Nephron progenitor cell (in vitro differentiated cells): ENCODE data around the gene EIF4E2.
A peak's percentile ranks its signal among the peaks of the same experiment; 100 is the strongest.

Source experiments
- DNase-seq: peaks from one replicate; pipeline ENCODE4 v3.0.0; 2021
- H3K27ac Mint-ChIP-seq: 2 replicates; pipeline ENCODE4 v1.8.0; 2021; ENCODE audit warnings: mild to moderate bottlenecking, moderate library complexity, mixed read lengths
- H3K27me3 Mint-ChIP-seq: 2 replicates; pipeline ENCODE4 v1.8.0; 2021; ENCODE audit warnings: mild to moderate bottlenecking, low read depth, mixed read lengths; ENCODE audit not compliant: poor library complexity
- H3K36me3 Mint-ChIP-seq: 2 replicates; pipeline ENCODE4 v1.8.0; 2021; ENCODE audit warnings: low read depth, mixed read lengths
- H3K4me1 Mint-ChIP-seq: 2 replicates; pipeline ENCODE4 v1.8.0; 2021; ENCODE audit warnings: mixed read lengths
- H3K4me3 Mint-ChIP-seq: 2 replicates; pipeline ENCODE4 v1.8.0; 2021; ENCODE audit warnings: mild to moderate bottlenecking, moderate library complexity, mixed read lengths
- H3K9me3 Mint-ChIP-seq: 2 replicates; pipeline ENCODE4 v1.8.0; 2021; ENCODE audit warnings: mild to moderate bottlenecking, moderate library complexity, mixed read lengths
- CTCF ChIP-seq: fragments of 200-600 bp; sonication (generic); IDR thresholded peaks from 2 replicates; pipeline ENCODE4 v1.5.0; 2021; ENCODE audit warnings: antibody characterized with exemption

Gene EIF4E2

GRCh38 chr2:232533944-232534710 lies 16.4 kb upstream of the EIF4E2 start:
- peaks cover 6% of the 10 kb centered on the region for H3K27me3 Mint-ChIP-seq
- no peak overlapping the region for H3K4me3 Mint-ChIP-seq
- no peak for TF ChIP-seq CTCF
- H3K36me3 Mint-ChIP-seq, result peaks cover 7% of the 10 kb centered on the region
- H3K9me3 Mint-ChIP-seq, result peaks cover 8% of the 10 kb centered on the region
- peak overlapping the region; percentile 42 for H3K27ac Mint-ChIP-seq
- DNase-seq, result no peak
- H3K4me1 Mint-ChIP-seq, result peaks cover 52% of the 10 kb centered on the region

- H3K4me3 Mint-ChIP-seq, result no peak overlapping the region
- TF ChIP-seq CTCF, result no peak
- no peak overlapping the region for H3K27ac Mint-ChIP-seq
- H3K9me3 Mint-ChIP-seq, result peaks cover 8% of the 10 kb centered on the region
- H3K36me3 Mint-ChIP-seq, result peaks cover 7% of the 10 kb centered on the region
- no peak for DNase-seq
- peaks cover 6% of the 10 kb centered on the region for H3K27me3 Mint-ChIP-seq
- H3K4me1 Mint-ChIP-seq, result peaks cover 60% of the 10 kb centered on the region
These were observed 15.4 kb upstream of the EIF4E2 start for GRCh38 chr2:232534940-232535651.

- Mint-ChIP-seq H3K4me3 (no peak overlapping the region), H3K36me3 (peaks cover 7% of the 10 kb centered on the region), H3K27me3 (no peaks in the 10 kb centered on the region)
These were observed 14.5 kb upstream of the EIF4E2 start for GRCh38 chr2:232535761-232536530.

GRCh38 chr2:232537079-232537478 lies 13.4 kb upstream of the EIF4E2 start:
- Mint-ChIP-seq H3K27me3 (no peaks in the 10 kb centered on the region), H3K4me3 (no peak overlapping the region), H3K36me3 (peaks cover 7% of the 10 kb centered on the region), H3K4me1 (peaks cover 73% of the 10 kb centered on the region), H3K9me3 (peaks cover 8% of the 10 kb centered on the region), H3K27ac (no peak overlapping the region)
- TF ChIP-seq CTCF, result peak; percentile 32
- no peak for DNase-seq

More at GRCh38 chr2:232535761-232536530, 14.5 kb upstream of the EIF4E2 start:
- no peak for TF ChIP-seq CTCF
- H3K9me3 Mint-ChIP-seq, result peaks cover 8% of the 10 kb centered on the region
- H3K4me1 Mint-ChIP-seq, result peaks cover 63% of the 10 kb centered on the region
- peak overlapping the region; percentile 64 for H3K27ac Mint-ChIP-seq
- DNase-seq, result no peak

GRCh38 chr2:232537499-232537898 lies 13.0 kb upstream of the EIF4E2 start:
- H3K36me3 Mint-ChIP-seq, result peaks cover 7% of the 10 kb centered on the region
- no peak for DNase-seq
- H3K9me3 Mint-ChIP-seq, result peaks cover 8% of the 10 kb centered on the region
- no peaks in the 10 kb centered on the region for H3K27me3 Mint-ChIP-seq
- no peak overlapping the region for H3K27ac Mint-ChIP-seq
- peaks cover 76% of the 10 kb centered on the region for H3K4me1 Mint-ChIP-seq
- no peak overlapping the region for H3K4me3 Mint-ChIP-seq
- TF ChIP-seq CTCF, result no peak
